GM18517 (cell line): ENCODE results near the gene EIF5.

ENCODE experiments used
- ATAC-seq: cut with Tn5 transposase; IDR thresholded peaks from one replicate; pipeline ENCODE4 v1.9.1; 2021; ENCODE audit warnings: mild to moderate bottlenecking, moderate library complexity; ENCODE audit not compliant: unreplicated experiment

EIF5 gene

DNA sequence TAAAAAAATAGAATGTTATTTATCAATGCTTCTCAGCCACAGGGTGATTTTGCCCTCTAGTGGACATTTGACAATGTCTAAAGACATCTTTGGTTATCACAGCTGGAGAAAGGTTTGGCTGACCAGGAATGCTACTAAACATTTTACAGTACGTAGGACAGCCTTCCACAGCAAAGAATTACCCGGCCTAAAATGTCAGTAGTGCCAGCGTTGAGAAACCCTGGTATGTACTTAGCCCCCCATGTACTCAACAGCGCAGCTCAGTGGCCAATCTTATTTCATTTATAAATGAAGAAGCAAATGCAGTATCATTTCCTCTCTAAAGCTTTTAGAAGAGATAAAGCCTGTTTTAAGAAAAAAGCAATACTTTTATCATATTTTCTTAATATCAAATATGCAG is 57.0 kb downstream of the EIF5 start:
- ATAC-seq: no peak

- ATAC-seq: no peak
Measured at GRCh38 chr14:103392106-103392505, 58.1 kb downstream of the EIF5 start.

- no peak for ATAC-seq
Measured at GRCh38 chr14:103392572-103392971, 58.5 kb downstream of the EIF5 start.

DNA sequence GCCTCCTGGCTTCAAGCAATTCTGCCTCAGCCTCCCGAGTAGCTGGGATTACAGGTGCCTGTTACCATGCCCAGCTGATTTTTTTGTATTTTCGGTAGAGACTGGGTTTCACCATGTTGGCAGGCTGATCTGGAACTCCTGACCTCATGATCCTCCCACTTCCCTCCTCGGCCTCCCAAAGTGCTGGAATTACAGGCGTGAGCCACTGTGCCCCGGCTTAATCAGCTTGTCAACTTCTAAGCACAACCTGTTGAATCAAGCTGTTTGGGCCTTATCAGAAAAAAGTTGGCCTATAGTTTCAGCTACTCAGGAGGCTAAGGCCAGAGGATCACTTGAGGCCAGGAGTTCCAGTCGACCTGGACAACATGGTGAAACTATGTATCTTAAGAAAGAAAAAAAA is 59.0 kb downstream of the EIF5 start:
- ATAC-seq: no peak

DNA sequence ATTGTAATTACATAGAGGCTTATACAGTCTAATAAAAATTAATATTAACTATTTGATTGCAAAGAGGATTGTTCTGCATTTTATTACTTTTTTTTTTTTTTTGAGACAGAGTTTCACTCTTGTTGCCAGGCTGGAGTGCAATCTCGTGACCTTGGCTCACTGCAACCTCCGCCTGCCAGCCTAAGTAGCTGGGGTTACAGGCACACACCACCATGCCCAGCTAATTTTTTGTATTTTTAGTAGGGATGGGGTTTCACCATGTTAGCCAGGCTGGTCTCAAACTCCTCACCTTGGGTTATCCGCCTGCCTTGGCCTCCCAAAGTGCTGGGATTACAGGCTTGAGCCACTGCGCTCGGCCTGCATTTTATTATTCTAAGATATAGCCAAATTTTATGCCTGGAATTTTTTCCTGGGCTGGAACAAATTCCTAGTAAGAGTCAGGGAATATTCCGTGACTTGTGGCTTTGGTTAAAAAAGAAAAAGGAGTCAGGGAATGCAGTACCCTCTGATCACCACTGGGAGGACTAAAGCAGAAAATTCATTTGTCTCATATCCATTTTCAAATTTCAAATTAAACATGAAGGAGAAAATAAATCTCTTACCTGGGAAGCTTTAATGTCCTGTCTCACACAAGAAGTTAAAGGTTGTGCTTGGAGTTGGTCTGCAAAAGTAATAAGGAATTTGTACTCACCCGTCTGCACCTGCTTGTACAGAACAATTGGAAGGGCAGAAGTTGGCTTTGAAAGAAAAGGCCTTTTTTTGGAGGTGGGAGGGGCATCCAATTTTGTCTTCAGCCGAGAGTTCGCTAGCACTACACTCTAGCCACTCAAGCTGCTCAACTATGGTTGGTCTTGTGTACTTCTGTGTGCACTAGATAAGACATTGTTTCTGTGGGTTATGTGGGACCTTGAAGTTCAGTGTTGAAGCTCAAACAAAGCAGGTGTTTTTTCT is 59.9 kb downstream of the EIF5 start:
- no peak for ATAC-seq
